ENCODE measurements around the gene MED27. TPM values are rescaled to one million over a fixed set of nuclear protein-coding genes. Genes with fewer than 3 reads are reported as not detected.

Gene MED27
- total and polyA plus RNA-seq, 2 experiments from 2014 or later, result 18.3 to 69.2 TPM

GRCh38 chr9:131833906-131834305 is 245.8 kb downstream of the MED27 start:
- no peak overlapping the region for H3K27ac ChIP-seq
- H3K4me3 ChIP-seq, result no peak overlapping the region
- H3K9me3 ChIP-seq (ENCODE audit: low read depth), result no peaks in the 10 kb centered on the region
- no peaks in the 10 kb centered on the region for H3K36me3 ChIP-seq
- no peak for TF ChIP-seq CTCF (IDR thresholded peaks at IDR 0.05; ENCODE audit: low read depth, low read length)
- H3K4me1 ChIP-seq (ENCODE audit: low read depth), result no peaks in the 10 kb centered on the region
- no peaks in the 10 kb centered on the region for H3K27me3 ChIP-seq
- peak in 1 of 2 donors; percentile 4 for DNase-seq (ENCODE audit: low read depth in 1 of 2, low spot score in 1 of 2)

GRCh38 chr9:131833083-131833482 is 246.6 kb downstream of the MED27 start:
- no peak for TF ChIP-seq CTCF (IDR thresholded peaks at IDR 0.05; ENCODE audit: low read depth, low read length)

GRCh38 chr9:131831380-131832165 is 248.1 kb downstream of the MED27 start:
- DNase-seq (ENCODE audit: low read depth in 1 of 2, low spot score in 1 of 2), result no peak
- TF ChIP-seq CTCF (IDR thresholded peaks at IDR 0.05; ENCODE audit: low read depth, low read length), result no peak
- H3K27ac ChIP-seq, result no peak overlapping the region
- no peaks in the 10 kb centered on the region for H3K36me3 ChIP-seq
- H3K4me3 ChIP-seq, result no peak overlapping the region
- H3K9me3 ChIP-seq (ENCODE audit: low read depth), result no peaks in the 10 kb centered on the region
- H3K4me1 ChIP-seq (ENCODE audit: low read depth), result no peaks in the 10 kb centered on the region
- no peaks in the 10 kb centered on the region for H3K27me3 ChIP-seq

More at GRCh38 chr9:131833083-131833482, 246.6 kb downstream of the MED27 start:
- Histone ChIP-seq H3K4me1 (ENCODE audit: low read depth) (no peaks in the 10 kb centered on the region), H3K27me3 (no peaks in the 10 kb centered on the region), H3K4me3 (no peak overlapping the region), H3K27ac (no peak overlapping the region), H3K36me3 (no peaks in the 10 kb centered on the region), H3K9me3 (ENCODE audit: low read depth) (no peaks in the 10 kb centered on the region)
- no peak for DNase-seq (ENCODE audit: low read depth in 1 of 2, low spot score in 1 of 2)

GRCh38 chr9:131827821-131828369 is 251.8 kb downstream of the MED27 start:
- TF ChIP-seq CTCF (IDR thresholded peaks at IDR 0.05; ENCODE audit: low read depth, low read length), result no peak
- no peaks in the 10 kb centered on the region for H3K4me1 ChIP-seq (ENCODE audit: low read depth)
- H3K27ac ChIP-seq, result no peak overlapping the region
- DNase-seq (ENCODE audit: low read depth in 1 of 2, low spot score in 1 of 2), result no peak
- no peaks in the 10 kb centered on the region for H3K9me3 ChIP-seq (ENCODE audit: low read depth)
- no peak overlapping the region for H3K4me3 ChIP-seq
- H3K36me3 ChIP-seq, result no peaks in the 10 kb centered on the region
- H3K27me3 ChIP-seq, result no peaks in the 10 kb centered on the region

- Histone ChIP-seq H3K27ac (no peak overlapping the region), H3K4me1 (ENCODE audit: low read depth) (no peaks in the 10 kb centered on the region), H3K27me3 (no peaks in the 10 kb centered on the region), H3K4me3 (no peak overlapping the region), H3K9me3 (ENCODE audit: low read depth) (no peaks in the 10 kb centered on the region), H3K36me3 (no peaks in the 10 kb centered on the region)
- no peak for DNase-seq (ENCODE audit: low read depth in 1 of 2, low spot score in 1 of 2)
- no peak for TF ChIP-seq CTCF (IDR thresholded peaks at IDR 0.05; ENCODE audit: low read depth, low read length)
These were observed 252.6 kb downstream of the MED27 start for GRCh38 chr9:131826966-131827525.

All from cardiac muscle cell (in vitro differentiated cells and primary cell).